ENCODE results near the gene NCK2.

NCK2 gene

GRCh38 chr2:105847056-105847455 is 102.3 kb downstream of the NCK2 start:
- Mint-ChIP-seq H3K27ac (no peak overlapping the region), H3K9me3 (peaks cover 8% of the 10 kb centered on the region), H3K4me1 (ENCODE audit: low read depth) (no peaks in the 10 kb centered on the region), H3K36me3 (ENCODE audit: low read depth) (no peaks in the 10 kb centered on the region), H3K4me3 (no peak overlapping the region), H3K27me3 (peaks cover 3% of the 10 kb centered on the region)
- intact Hi-C loops (cut with micrococcal nuclease) = no loop called here

GRCh38 chr2:105848367-105848766 is 103.7 kb downstream of the NCK2 start:
- peaks cover 8% of the 10 kb centered on the region for H3K9me3 Mint-ChIP-seq
- no peak overlapping the region for H3K27ac Mint-ChIP-seq
- H3K27me3 Mint-ChIP-seq = no peaks in the 10 kb centered on the region
- intact Hi-C loops (cut with micrococcal nuclease) = no loop called here
- H3K36me3 Mint-ChIP-seq (ENCODE audit: low read depth) = no peaks in the 10 kb centered on the region
- H3K4me3 Mint-ChIP-seq = no peak overlapping the region
- peaks cover under 1% of the 10 kb centered on the region for H3K4me1 Mint-ChIP-seq (ENCODE audit: low read depth)

- Mint-ChIP-seq H3K4me3 (no peak overlapping the region), H3K27me3 (no peaks in the 10 kb centered on the region), H3K27ac (no peak overlapping the region), H3K4me1 (ENCODE audit: low read depth) (peaks cover 6% of the 10 kb centered on the region), H3K36me3 (ENCODE audit: low read depth) (no peaks in the 10 kb centered on the region), H3K9me3 (peaks cover 8% of the 10 kb centered on the region)
- intact Hi-C loops (cut with micrococcal nuclease) = no loop called here
These were observed 104.9 kb downstream of the NCK2 start for GRCh38 chr2:105849431-105850179.

- H3K27me3 Mint-ChIP-seq = no peaks in the 10 kb centered on the region
- intact Hi-C loops (cut with micrococcal nuclease) = no loop called here
- peaks cover 8% of the 10 kb centered on the region for H3K9me3 Mint-ChIP-seq
- peaks cover 19% of the 10 kb centered on the region for H3K36me3 Mint-ChIP-seq (ENCODE audit: low read depth)
- peaks cover 16% of the 10 kb centered on the region for H3K4me1 Mint-ChIP-seq (ENCODE audit: low read depth)
- no peak overlapping the region for H3K27ac Mint-ChIP-seq
- no peak overlapping the region for H3K4me3 Mint-ChIP-seq
These were observed 107.4 kb downstream of the NCK2 start for GRCh38 chr2:105852066-105852465.

GRCh38 chr2:105853354-105854088 is 108.8 kb downstream of the NCK2 start:
- Mint-ChIP-seq H3K27me3 (no peaks in the 10 kb centered on the region), H3K36me3 (ENCODE audit: low read depth) (peaks cover 30% of the 10 kb centered on the region)
- intact Hi-C loops (cut with micrococcal nuclease) = no loop called here

GRCh38 chr2:105854972-105855371 is 110.3 kb downstream of the NCK2 start:
- Mint-ChIP-seq H3K9me3 (peaks cover 8% of the 10 kb centered on the region), H3K27ac (no peak overlapping the region), H3K4me3 (no peak overlapping the region), H3K36me3 (ENCODE audit: low read depth) (peaks cover 30% of the 10 kb centered on the region), H3K4me1 (ENCODE audit: low read depth) (peaks cover 29% of the 10 kb centered on the region), H3K27me3 (no peaks in the 10 kb centered on the region)
- intact Hi-C loops (cut with micrococcal nuclease) = no loop called here

More at GRCh38 chr2:105853354-105854088, 108.8 kb downstream of the NCK2 start:
- Mint-ChIP-seq H3K4me3 (no peak overlapping the region), H3K27ac (no peak overlapping the region), H3K4me1 (ENCODE audit: low read depth) (peaks cover 25% of the 10 kb centered on the region), H3K9me3 (peaks cover 8% of the 10 kb centered on the region)

GRCh38 chr2:105856581-105856980 is 111.9 kb downstream of the NCK2 start:
- H3K4me3 Mint-ChIP-seq = no peak overlapping the region
- no peak overlapping the region for H3K27ac Mint-ChIP-seq
- peaks cover 29% of the 10 kb centered on the region for H3K4me1 Mint-ChIP-seq (ENCODE audit: low read depth)
- H3K36me3 Mint-ChIP-seq (ENCODE audit: low read depth) = peaks cover 30% of the 10 kb centered on the region
- H3K27me3 Mint-ChIP-seq = no peaks in the 10 kb centered on the region
- intact Hi-C loops (cut with micrococcal nuclease) = no loop called here
- peaks cover 4% of the 10 kb centered on the region for H3K9me3 Mint-ChIP-seq

- Mint-ChIP-seq H3K9me3 (no peaks in the 10 kb centered on the region), H3K4me1 (ENCODE audit: low read depth) (peaks cover 29% of the 10 kb centered on the region), H3K36me3 (ENCODE audit: low read depth) (peaks cover 30% of the 10 kb centered on the region), H3K27me3 (no peaks in the 10 kb centered on the region), H3K27ac (no peak overlapping the region), H3K4me3 (no peak overlapping the region)
- intact Hi-C loops (cut with micrococcal nuclease) = no loop called here
These were observed 112.5 kb downstream of the NCK2 start for GRCh38 chr2:105857076-105857740.

- H3K4me1 Mint-ChIP-seq (ENCODE audit: low read depth) = peaks cover 24% of the 10 kb centered on the region
- no peaks in the 10 kb centered on the region for H3K27me3 Mint-ChIP-seq
- peaks cover 30% of the 10 kb centered on the region for H3K36me3 Mint-ChIP-seq (ENCODE audit: low read depth)
- intact Hi-C loops (cut with micrococcal nuclease) = no loop called here
- H3K27ac Mint-ChIP-seq = no peak overlapping the region
- H3K4me3 Mint-ChIP-seq = no peak overlapping the region
- H3K9me3 Mint-ChIP-seq = no peaks in the 10 kb centered on the region
These were observed 114.4 kb downstream of the NCK2 start for GRCh38 chr2:105858868-105859693.

- H3K27ac Mint-ChIP-seq = no peak overlapping the region
- H3K4me1 Mint-ChIP-seq (ENCODE audit: low read depth) = peaks cover 29% of the 10 kb centered on the region
- H3K4me3 Mint-ChIP-seq = no peak overlapping the region
- H3K9me3 Mint-ChIP-seq = no peaks in the 10 kb centered on the region
- H3K36me3 Mint-ChIP-seq (ENCODE audit: low read depth) = peaks cover 30% of the 10 kb centered on the region
- no peaks in the 10 kb centered on the region for H3K27me3 Mint-ChIP-seq
- intact Hi-C loops (cut with micrococcal nuclease) = no loop called here
These were observed 114.9 kb downstream of the NCK2 start for GRCh38 chr2:105859694-105859951.

- Mint-ChIP-seq H3K27me3 (no peaks in the 10 kb centered on the region), H3K27ac (no peak overlapping the region), H3K4me3 (no peak overlapping the region), H3K4me1 (ENCODE audit: low read depth) (peaks cover 31% of the 10 kb centered on the region), H3K36me3 (ENCODE audit: low read depth) (peaks cover 21% of the 10 kb centered on the region), H3K9me3 (no peaks in the 10 kb centered on the region)
- intact Hi-C loops (cut with micrococcal nuclease) = no loop called here
These were observed 115.9 kb downstream of the NCK2 start for GRCh38 chr2:105860567-105860966.

- peaks cover 15% of the 10 kb centered on the region for H3K36me3 Mint-ChIP-seq (ENCODE audit: low read depth)
- H3K9me3 Mint-ChIP-seq = no peaks in the 10 kb centered on the region
- H3K4me1 Mint-ChIP-seq (ENCODE audit: low read depth) = peaks cover 29% of the 10 kb centered on the region
- no peaks in the 10 kb centered on the region for H3K27me3 Mint-ChIP-seq
- H3K27ac Mint-ChIP-seq = no peak overlapping the region
- H3K4me3 Mint-ChIP-seq = no peak overlapping the region
- intact Hi-C loops (cut with micrococcal nuclease) = no loop called here
These were observed 116.5 kb downstream of the NCK2 start for GRCh38 chr2:105861200-105861599.

GRCh38 chr2:105862843-105863242 is 118.1 kb downstream of the NCK2 start:
- Mint-ChIP-seq H3K4me3 (no peak overlapping the region), H3K9me3 (no peaks in the 10 kb centered on the region), H3K27ac (no peak overlapping the region), H3K27me3 (no peaks in the 10 kb centered on the region), H3K4me1 (ENCODE audit: low read depth) (peaks cover 22% of the 10 kb centered on the region), H3K36me3 (ENCODE audit: low read depth) (peaks cover 6% of the 10 kb centered on the region)
- intact Hi-C loops (cut with micrococcal nuclease) = no loop called here

GRCh38 chr2:105864262-105864661 is 119.5 kb downstream of the NCK2 start:
- Mint-ChIP-seq H3K27me3 (no peaks in the 10 kb centered on the region), H3K27ac (no peak overlapping the region), H3K36me3 (ENCODE audit: low read depth) (no peaks in the 10 kb centered on the region), H3K9me3 (no peaks in the 10 kb centered on the region), H3K4me1 (ENCODE audit: low read depth) (peaks cover 27% of the 10 kb centered on the region), H3K4me3 (no peak overlapping the region)
- intact Hi-C loops (cut with micrococcal nuclease) = no loop called here
